Activated T-helper 2 cell treated with anti-CD3 and anti-CD28 coated beads, Interferon-gamma antibody, Interleukin-2, Interleukin-4, amounts not matched to agents 10 μg/mL and 5 μg/mL and 100 μg/mL, durations not matched to agents 14 hours and 24 hours and 36 hours (primary cell): Measurements from ENCODE around the gene SP1. TPM values are rescaled to one million over a fixed set of nuclear protein-coding genes. Genes with fewer than 3 reads are reported as not detected.
A peak's percentile ranks its signal among the peaks of the same experiment; 100 is the strongest.
"Not testable (repeated sequence)": the region's sequence is repeated elsewhere in the genome, so short reads cannot be mapped to it uniquely, and the experiment has no call there.

Source experiments
- DNase-seq: peaks from one replicate; pipeline ENCODE4 v3.0.0; 2021; ENCODE audit warnings: low spot score
- H3K27ac Mint-ChIP-seq: one replicate; pipeline ENCODE4 v1.8.0; 2021; ENCODE audit warnings: mixed read lengths
- H3K27me3 Mint-ChIP-seq: one replicate; pipeline ENCODE4 v1.8.0; 2021; ENCODE audit warnings: low read depth, mixed read lengths
- H3K36me3 Mint-ChIP-seq: one replicate; pipeline ENCODE4 v1.8.0; 2021; ENCODE audit warnings: low read depth, mixed read lengths
- H3K4me1 Mint-ChIP-seq: one replicate; pipeline ENCODE4 v1.8.0; 2021; ENCODE audit warnings: low read depth, mixed read lengths
- H3K4me3 Mint-ChIP-seq: one replicate; pipeline ENCODE4 v1.8.0; 2021; ENCODE audit warnings: low read depth, mild to moderate bottlenecking, moderate library complexity, mixed read lengths
- H3K9me3 Mint-ChIP-seq: one replicate; pipeline ENCODE4 v1.8.0; 2021; ENCODE audit warnings: mixed read lengths
- intact Hi-C: fragments of 100-400 bp; cut with micrococcal nuclease; formaldehyde crosslinking; loops from one replicate; pipeline ENCODE4 v1.15.1; 2023
- total RNA-seq: library from RNA; stranded (reverse); gene quantifications from 2 replicates; pipeline ENCODE4 v1.2.3, GENCODE V29; 2022

The SP1 gene
- total RNA-seq, 1 donor from 2014 or later: 66.4 TPM

DNA sequence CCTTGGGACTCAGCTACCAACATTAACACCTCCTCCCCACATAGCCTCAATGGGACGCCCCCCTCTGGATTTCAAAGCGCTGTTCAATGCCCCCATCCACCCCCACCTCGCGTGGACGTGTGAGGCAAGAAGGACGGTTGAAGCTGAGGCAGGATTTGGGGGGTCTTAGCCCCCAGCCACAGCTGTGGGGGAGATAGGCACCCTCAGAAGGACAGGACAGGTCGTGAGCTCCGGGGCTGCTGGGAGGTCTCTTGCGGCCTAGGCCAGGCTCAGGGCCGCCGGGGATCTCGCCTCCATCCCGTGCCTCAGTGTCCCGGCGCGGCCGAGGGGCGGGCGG is 35.5 kb upstream of the SP1 start:
- Mint-ChIP-seq H3K9me3 (no peaks in the 10 kb centered on the region), H3K4me1 (peaks cover 18% of the 10 kb centered on the region), H3K4me3 (peak overlapping the region; percentile 71), H3K27ac (peak overlapping the region; percentile 75), H3K27me3 (peaks cover 7% of the 10 kb centered on the region), H3K36me3 (no peaks in the 10 kb centered on the region)
- DNase-seq: no peak
- intact Hi-C loops: loop anchor here (1.0 kb wide), 1 partner anchor 157 kb away; the partner anchor contains the start of gene TARBP2

GRCh38 chr12:53344824-53345485 is 35.0 kb upstream of the SP1 start:
- Mint-ChIP-seq H3K9me3 (no peaks in the 10 kb centered on the region), H3K27ac (peak overlapping the region; percentile 93), H3K4me3 (peak overlapping the region; percentile 98), H3K27me3 (peaks cover 7% of the 10 kb centered on the region), H3K4me1 (peaks cover 18% of the 10 kb centered on the region), H3K36me3 (no peaks in the 10 kb centered on the region)
- peak; percentile 47 for DNase-seq
- intact Hi-C loops: loop anchor here (1.0 kb wide), 2 partner anchors 21 to 156 kb away; partner anchors contain the start of gene TARBP2

DNA sequence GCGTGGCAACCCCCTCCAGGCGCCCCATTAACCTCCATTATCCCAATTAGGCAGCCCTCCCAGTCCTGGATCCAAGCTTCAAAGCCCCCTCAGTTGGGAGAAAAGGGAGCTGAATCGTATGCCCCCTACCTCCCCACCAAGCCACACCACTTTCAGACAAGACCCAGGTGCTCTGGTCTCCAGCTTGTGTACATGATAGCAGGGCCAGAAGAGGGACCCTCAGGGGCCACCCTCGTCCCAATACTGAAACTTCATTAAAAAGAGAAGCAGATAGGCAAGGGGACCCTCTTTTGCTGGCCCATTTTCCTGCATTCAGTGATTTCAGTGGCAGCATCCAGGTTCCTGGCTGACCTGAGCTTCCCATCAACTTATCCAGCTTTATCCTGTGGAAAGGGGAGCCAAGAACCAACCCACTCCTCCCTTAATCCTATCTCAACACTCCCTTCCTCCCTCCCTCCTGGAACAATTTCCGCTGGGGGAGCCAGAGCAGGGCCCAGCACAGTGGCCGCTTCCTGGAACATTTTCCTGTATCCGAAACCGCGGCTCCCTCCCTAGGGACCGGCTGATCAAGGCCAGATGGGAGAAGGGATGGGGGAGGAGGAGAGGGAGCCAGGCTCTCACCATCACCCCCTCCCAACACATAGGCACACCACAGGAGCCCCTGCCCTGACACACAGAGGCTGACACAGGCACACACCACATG is 34.3 kb upstream of the SP1 start:
- H3K27ac Mint-ChIP-seq: no peak overlapping the region
- peaks cover 5% of the 10 kb centered on the region for H3K27me3 Mint-ChIP-seq
- H3K36me3 Mint-ChIP-seq: no peaks in the 10 kb centered on the region
- peak overlapping the region; percentile 98 for H3K4me3 Mint-ChIP-seq
- no peak for DNase-seq
- no peaks in the 10 kb centered on the region for H3K9me3 Mint-ChIP-seq
- intact Hi-C loops: loop anchor here (1.0 kb wide), 1 partner anchor 21 kb away; no protein-coding TSS in a partner anchor
- H3K4me1 Mint-ChIP-seq: peaks cover 15% of the 10 kb centered on the region

- intact Hi-C loops: no loop called here
- Mint-ChIP-seq H3K4me3 (no peak overlapping the region), H3K27me3 (peaks cover 3% of the 10 kb centered on the region), H3K9me3 (no peaks in the 10 kb centered on the region), H3K27ac (no peak overlapping the region), H3K4me1 (peaks cover 15% of the 10 kb centered on the region), H3K36me3 (no peaks in the 10 kb centered on the region)
- DNase-seq: no peak
Observed at GRCh38 chr12:53346491-53346890, 33.5 kb upstream of the SP1 start.

DNA sequence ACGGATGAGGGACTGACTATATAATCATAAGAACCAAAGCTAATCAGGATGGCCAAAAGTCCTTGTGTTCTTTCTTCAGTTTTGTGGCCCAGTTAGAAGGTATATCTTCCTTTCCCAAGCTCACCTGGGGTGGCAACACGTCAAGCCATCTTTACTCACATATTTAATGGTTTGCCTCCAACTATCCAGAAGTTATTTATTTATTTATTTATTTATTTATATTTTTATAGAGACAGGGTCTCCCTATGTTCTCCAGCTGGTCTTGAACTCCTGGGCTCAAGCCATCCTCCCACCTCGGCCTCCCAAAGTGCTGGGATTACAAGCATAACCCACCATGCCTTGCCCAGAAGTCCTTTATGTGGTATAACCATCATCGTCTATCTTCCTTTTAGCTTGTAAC is 32.1 kb upstream of the SP1 start:
- Mint-ChIP-seq H3K4me1 (peaks cover 21% of the 10 kb centered on the region), H3K27ac (no peak overlapping the region), H3K9me3 (no peaks in the 10 kb centered on the region), H3K27me3 (no peaks in the 10 kb centered on the region), H3K36me3 (no peaks in the 10 kb centered on the region), H3K4me3 (no peak overlapping the region)
- intact Hi-C loops: no loop called here
- no peak for DNase-seq

DNA sequence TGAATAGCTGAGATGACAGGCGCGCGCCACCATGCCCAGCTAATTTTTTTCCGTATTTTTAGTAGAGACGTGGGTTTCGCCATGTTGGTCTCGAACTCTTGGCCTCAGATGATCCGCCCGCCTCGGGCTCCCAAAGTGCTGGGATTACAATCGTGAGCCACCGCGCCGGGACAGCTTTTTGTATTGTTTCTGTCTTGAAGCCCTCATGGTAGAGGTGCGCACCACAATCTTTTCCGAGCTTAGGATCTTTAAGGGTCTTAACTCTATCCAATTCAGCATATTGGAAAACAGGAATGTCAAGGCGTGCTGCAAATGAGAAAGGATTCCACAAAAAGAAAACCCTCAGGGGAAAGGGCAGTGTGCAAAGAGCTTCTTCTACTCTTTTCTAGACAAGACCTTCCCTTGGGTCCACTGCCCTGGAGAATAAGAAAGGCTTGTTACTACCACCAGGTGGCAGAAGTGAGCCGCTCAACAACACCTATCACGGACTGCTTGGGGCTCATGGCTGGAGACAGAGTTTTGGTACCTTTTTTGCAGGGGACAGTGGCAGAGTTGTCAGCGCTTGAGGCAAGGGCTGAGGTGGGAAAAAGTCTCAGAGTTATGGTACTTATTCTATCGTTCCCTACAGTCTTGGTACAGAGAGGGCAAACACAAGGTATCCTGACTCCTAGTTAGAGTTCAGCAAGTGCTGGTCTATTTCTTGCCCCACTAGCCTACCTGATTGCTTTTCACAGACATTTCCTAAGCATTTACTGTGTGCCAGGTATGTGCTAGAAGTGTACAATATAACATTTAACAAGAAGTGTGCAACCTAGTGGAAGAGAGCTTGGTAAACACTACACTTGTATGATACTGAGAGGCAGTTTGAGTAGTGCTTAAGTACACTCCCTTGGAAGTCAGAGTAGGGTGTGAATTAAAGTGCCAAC is 27.4 kb upstream of the SP1 start:
- no peaks in the 10 kb centered on the region for H3K9me3 Mint-ChIP-seq
- intact Hi-C loops: loop anchor here (1.0 kb wide), 4 partner anchors 28 to 156 kb away; partner anchors contain the start of gene SP1
- H3K27me3 Mint-ChIP-seq: no peaks in the 10 kb centered on the region
- H3K4me1 Mint-ChIP-seq: peaks cover 8% of the 10 kb centered on the region
- peak; percentile 73 for DNase-seq
- no peaks in the 10 kb centered on the region for H3K36me3 Mint-ChIP-seq
- H3K27ac Mint-ChIP-seq: peak overlapping the region; percentile 60
- no peak overlapping the region for H3K4me3 Mint-ChIP-seq

DNA sequence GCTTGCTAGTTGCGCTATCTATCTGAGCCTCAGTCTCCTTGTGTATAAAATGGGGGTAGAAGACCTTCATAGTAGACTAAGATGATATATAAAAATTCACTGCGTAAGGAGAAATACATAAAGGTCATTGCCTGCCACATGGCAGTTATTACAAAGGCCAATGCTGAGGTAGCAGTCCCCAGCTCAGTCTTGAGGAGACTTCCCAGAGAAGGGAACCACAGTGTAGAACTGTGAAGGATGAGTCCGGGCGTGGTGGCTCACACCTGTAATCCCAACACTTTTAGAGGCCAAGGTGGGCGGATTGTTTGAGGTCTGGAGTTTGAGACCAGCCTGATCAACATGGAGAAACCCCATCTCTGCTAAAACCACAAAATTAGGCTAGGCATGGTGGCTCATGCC is 26.7 kb upstream of the SP1 start:
- Mint-ChIP-seq H3K9me3 (no peaks in the 10 kb centered on the region), H3K4me3 (no peak overlapping the region), H3K27ac (no peak overlapping the region), H3K4me1 (peaks cover 8% of the 10 kb centered on the region), H3K36me3 (no peaks in the 10 kb centered on the region), H3K27me3 (no peaks in the 10 kb centered on the region)
- DNase-seq: no peak
- intact Hi-C loops: no loop called here

DNA sequence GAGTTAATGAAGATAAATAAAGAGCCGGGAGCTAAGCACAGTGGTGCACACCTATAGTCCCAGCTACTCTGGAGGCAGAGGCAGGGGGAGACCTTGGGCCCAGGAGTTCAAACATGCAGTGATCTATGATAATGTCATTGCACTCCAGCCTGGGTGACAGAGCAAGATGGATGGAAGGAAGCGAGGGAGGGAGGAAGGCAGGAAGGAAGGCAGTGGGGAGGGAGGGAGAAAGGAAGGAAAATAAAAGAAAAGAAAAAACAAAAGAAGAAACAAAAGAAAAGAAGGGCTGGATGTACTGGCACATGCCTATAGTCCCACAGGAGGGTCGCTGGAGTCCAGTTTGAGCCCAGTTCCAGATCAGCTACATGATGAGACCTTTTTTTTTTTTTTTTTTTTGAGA is 24.9 kb upstream of the SP1 start:
- no peak for DNase-seq
- peaks cover 8% of the 10 kb centered on the region for H3K4me1 Mint-ChIP-seq
- H3K27ac Mint-ChIP-seq: no peak overlapping the region
- no peaks in the 10 kb centered on the region for H3K27me3 Mint-ChIP-seq
- H3K4me3 Mint-ChIP-seq: no peak overlapping the region
- no peaks in the 10 kb centered on the region for H3K36me3 Mint-ChIP-seq
- H3K9me3 Mint-ChIP-seq: no peaks in the 10 kb centered on the region
- intact Hi-C loops: no loop called here

GRCh38 chr12:53358836-53359419 is 21.0 kb upstream of the SP1 start:
- Mint-ChIP-seq H3K27ac (no peak overlapping the region), H3K9me3 (no peaks in the 10 kb centered on the region), H3K4me3 (no peak overlapping the region), H3K27me3 (no peaks in the 10 kb centered on the region), H3K36me3 (no peaks in the 10 kb centered on the region), H3K4me1 (no peaks in the 10 kb centered on the region)
- DNase-seq: no peak
- intact Hi-C loops: no loop called here

DNA sequence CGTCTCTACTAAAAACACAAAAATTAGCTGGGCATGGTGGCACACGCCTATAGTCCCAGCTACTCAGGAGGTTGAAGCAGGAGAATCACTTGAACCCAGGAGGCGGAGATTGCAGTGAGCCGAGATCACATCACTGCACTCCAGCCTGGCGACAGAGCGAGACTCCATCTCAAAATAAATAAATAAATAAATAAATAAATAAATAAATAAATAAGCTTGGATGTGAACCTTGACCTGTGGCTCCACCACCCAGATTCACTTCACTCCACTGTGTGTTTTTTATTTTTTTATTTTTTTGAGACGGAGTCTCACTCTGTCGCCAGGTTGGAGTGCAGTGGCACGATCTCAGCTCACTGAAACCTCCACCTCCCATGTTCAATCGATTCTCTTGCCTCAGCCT is 18.3 kb upstream of the SP1 start:
- H3K4me1 Mint-ChIP-seq, H3K27me3 Mint-ChIP-seq, H3K27ac Mint-ChIP-seq, H3K36me3 Mint-ChIP-seq, intact Hi-C loops, DNase-seq, H3K4me3 Mint-ChIP-seq, H3K9me3 Mint-ChIP-seq: not testable (repeated sequence)

GRCh38 chr12:53365245-53365904 is 14.6 kb upstream of the SP1 start:
- H3K4me3 Mint-ChIP-seq: no peak overlapping the region
- DNase-seq: no peak
- peaks cover 8% of the 10 kb centered on the region for H3K4me1 Mint-ChIP-seq
- H3K9me3 Mint-ChIP-seq: no peaks in the 10 kb centered on the region
- intact Hi-C loops: no loop called here
- H3K27ac Mint-ChIP-seq: peak overlapping the region; percentile 85
- H3K27me3 Mint-ChIP-seq: no peaks in the 10 kb centered on the region
- H3K36me3 Mint-ChIP-seq: no peaks in the 10 kb centered on the region

DNA sequence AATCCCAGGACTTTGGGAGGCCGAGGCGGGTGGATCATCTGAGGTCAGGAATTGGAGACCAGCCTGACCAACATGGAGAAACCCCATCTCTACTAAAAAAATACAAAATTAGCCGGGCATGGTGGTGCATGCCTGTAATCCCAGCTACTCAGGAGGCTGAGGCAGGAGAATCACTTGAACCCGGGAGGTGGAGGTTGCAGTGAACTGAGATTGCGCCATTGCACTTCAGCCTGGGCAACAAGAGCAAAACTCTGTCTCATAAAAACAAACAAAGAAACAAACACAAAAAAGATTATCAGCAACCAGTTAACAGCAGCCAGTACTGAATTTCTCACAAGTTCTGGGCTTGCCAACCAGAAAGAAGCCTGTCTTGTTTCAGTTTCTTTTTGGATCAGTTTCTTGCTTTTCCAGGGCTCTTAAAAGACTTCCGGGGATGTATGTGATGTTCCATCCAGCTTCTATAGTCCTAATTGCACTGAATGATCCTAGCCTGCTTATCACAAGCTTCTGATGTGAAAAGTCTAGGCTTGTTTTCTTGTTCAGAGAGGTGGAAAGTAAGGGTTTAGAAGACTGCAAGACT is 6.3 kb upstream of the SP1 start:
- DNase-seq, H3K36me3 Mint-ChIP-seq, H3K9me3 Mint-ChIP-seq, intact Hi-C loops, H3K27me3 Mint-ChIP-seq, H3K4me3 Mint-ChIP-seq: not testable (repeated sequence)
- peaks cover 31% of the 10 kb centered on the region for H3K4me1 Mint-ChIP-seq
- H3K27ac Mint-ChIP-seq: peak overlapping the region; percentile 51
